Measurements from ENCODE around the gene RNF150.

Gene RNF150

DNA sequence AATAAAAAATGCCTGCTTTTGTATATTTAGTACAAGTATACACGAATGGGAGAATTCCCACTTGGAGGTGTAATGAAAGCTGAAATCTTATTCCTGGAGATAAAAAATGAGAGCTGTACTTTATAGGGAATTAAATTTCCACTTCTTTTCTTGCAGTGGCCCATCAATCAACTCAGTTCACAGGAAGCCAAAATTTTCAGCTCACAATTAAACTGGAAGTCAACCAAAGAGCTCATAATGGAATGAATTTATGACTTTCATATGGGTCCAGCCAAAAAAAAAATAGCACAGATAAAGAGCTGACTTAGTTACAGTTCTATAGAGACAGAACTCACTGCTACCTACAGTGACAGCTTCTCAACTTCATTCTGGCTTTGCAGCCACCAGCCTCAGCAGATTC is 261.9 kb downstream of the RNF150 start:
- no peaks in the 10 kb centered on the region for H3K9me3 ChIP-seq (ENCODE audit: insufficient read depth, low read depth, low read length)
- no CpG with 5 or more reads among the region's 1 CpG for WGBS
- no peak overlapping the region for H3K9ac ChIP-seq (ENCODE audit: low read depth, low read length)
- no peak overlapping the region for H3K4me3 ChIP-seq (ENCODE audit: low read length)
- H3K27me3 ChIP-seq (ENCODE audit: insufficient read depth, low read length) = peaks cover 10% of the 10 kb centered on the region; the same call in 1 of the 2 replicates
- peaks cover 8% of the 10 kb centered on the region; the same call in 1 of the 2 replicates for H3K4me1 ChIP-seq (ENCODE audit: insufficient read depth, low read length)
- no peaks in the 10 kb centered on the region for H3K36me3 ChIP-seq (ENCODE audit: insufficient read depth, low read length)
- no peak overlapping the region for H3K27ac ChIP-seq (ENCODE audit: low read depth, low read length)

DNA sequence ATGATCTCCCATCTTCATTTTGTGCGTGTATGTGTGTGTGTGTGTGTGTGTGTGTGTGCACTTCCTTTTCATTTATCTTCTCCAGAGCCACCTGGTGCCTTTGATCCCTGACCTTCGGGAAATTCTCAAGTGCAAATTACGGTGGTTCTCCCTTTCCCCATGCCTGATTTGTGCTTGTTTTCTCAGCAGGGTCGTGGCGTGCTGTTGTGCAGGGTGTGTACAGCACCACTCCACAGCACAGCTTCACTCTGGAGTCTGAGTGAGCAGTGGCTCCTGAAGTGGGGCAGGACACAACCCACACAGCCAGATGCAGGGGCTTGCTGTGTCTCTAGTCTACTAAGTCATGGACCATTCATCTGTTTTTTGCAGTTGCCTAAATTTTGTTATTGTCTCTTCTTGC is 262.8 kb downstream of the RNF150 start:
- Histone ChIP-seq H3K36me3 (ENCODE audit: insufficient read depth, low read length) (no peaks in the 10 kb centered on the region), H3K9ac (ENCODE audit: low read depth, low read length) (no peak overlapping the region), H3K4me3 (ENCODE audit: low read length) (no peak overlapping the region), H3K27me3 (ENCODE audit: insufficient read depth, low read length) (peaks cover 10% of the 10 kb centered on the region; the same call in 1 of the 2 replicates), H3K9me3 (ENCODE audit: insufficient read depth, low read depth, low read length) (no peaks in the 10 kb centered on the region), H3K27ac (ENCODE audit: low read depth, low read length) (no peak overlapping the region), H3K4me1 (ENCODE audit: insufficient read depth, low read length) (0 out of 2 replicates have a peak, but pooled peaks cover under 1% of the 10 kb centered on the region)
- WGBS = 90% methylated on average over 4 of the region's 5 CpGs

DNA sequence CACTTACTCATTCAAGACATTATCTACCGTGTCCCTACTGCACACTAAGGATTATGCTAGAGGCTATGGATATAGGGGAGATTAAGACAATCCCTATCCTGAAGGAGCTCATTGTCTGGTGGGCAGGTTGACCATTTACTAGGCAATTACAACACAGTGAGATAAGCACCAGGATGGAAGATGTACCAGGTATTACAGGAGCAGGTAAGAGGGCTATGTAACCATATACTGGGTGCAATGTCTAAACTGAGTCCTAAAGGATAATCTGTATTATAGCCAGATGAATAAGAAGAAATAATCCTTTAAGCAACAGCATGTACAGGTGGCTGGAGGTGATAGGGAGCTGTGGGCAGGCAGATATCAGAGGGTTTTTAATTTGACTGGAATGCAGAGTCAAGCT is 263.8 kb downstream of the RNF150 start:
- H3K4me1 ChIP-seq (ENCODE audit: insufficient read depth, low read length) = no peaks in the 10 kb centered on the region
- no peaks in the 10 kb centered on the region for H3K9me3 ChIP-seq (ENCODE audit: insufficient read depth, low read depth, low read length)
- H3K27ac ChIP-seq (ENCODE audit: low read depth, low read length) = no peak overlapping the region
- 100% methylated on average over 1 of the region's 1 CpG for WGBS
- no peaks in the 10 kb centered on the region for H3K36me3 ChIP-seq (ENCODE audit: insufficient read depth, low read length)
- H3K27me3 ChIP-seq (ENCODE audit: insufficient read depth, low read length) = peaks cover 10% of the 10 kb centered on the region; the same call in 1 of the 2 replicates
- no peak overlapping the region for H3K9ac ChIP-seq (ENCODE audit: low read depth, low read length)
- no peak overlapping the region for H3K4me3 ChIP-seq (ENCODE audit: low read length)

DNA sequence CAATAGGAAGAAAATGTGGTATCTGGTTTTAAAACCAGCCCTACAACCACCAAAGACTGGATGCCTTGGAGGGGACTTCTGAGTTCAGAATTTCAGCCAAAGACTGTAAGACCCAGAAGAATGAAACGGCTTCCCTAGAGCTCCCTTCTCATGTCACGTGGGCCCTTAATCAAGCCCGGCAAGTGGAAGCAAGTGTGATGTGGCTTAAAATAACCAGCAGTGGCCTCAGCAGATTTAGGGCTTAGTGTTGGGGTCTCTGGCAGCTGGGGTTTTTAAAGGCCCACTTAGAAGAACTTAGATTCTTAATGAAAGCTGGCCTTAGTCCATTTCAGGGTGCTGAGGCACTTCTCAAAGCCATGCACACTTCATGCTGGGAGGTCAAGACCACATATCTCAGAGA is 265.9 kb downstream of the RNF150 start:
- Histone ChIP-seq H3K9me3 (ENCODE audit: insufficient read depth, low read depth, low read length) (no peaks in the 10 kb centered on the region), H3K36me3 (ENCODE audit: insufficient read depth, low read length) (no peaks in the 10 kb centered on the region), H3K4me1 (ENCODE audit: insufficient read depth, low read length) (no peaks in the 10 kb centered on the region), H3K9ac (ENCODE audit: low read depth, low read length) (no peak overlapping the region), H3K4me3 (ENCODE audit: low read length) (no peak overlapping the region), H3K27ac (ENCODE audit: low read depth, low read length) (no peak overlapping the region), H3K27me3 (ENCODE audit: insufficient read depth, low read length) (peaks cover 10% of the 10 kb centered on the region; the same call in 1 of the 2 replicates)
- 95% methylated on average over 3 of the region's 3 CpGs for WGBS

DNA sequence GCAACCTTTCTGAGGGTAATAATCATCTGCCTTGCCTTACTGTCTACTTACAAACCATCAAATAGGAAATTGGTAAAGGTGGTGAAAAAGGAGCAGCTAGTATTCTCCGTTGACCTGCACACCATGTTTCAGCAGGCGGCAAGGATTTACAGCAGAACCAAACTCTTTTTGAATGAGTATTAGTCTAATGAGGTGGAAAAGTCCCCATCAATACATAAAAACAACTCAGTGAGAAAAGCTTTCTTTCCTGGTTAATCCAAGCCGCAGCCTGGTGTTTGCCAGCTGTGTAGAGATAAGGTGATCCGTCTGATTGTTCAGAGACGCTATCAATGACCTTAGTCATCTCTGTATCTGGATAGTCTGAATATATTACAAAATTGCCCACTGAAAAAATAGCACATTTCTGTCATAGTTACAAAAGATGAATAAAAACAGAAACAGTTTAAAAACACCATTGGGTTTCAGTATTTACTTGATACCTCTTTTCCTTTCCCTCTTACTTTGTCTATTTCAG is 266.7 kb downstream of the RNF150 start:
- H3K4me3 ChIP-seq (ENCODE audit: low read length) = no peak overlapping the region
- H3K27ac ChIP-seq (ENCODE audit: low read depth, low read length) = no peak overlapping the region
- no peaks in the 10 kb centered on the region for H3K9me3 ChIP-seq (ENCODE audit: insufficient read depth, low read depth, low read length)
- H3K36me3 ChIP-seq (ENCODE audit: insufficient read depth, low read length) = no peaks in the 10 kb centered on the region
- no peaks in the 10 kb centered on the region for H3K4me1 ChIP-seq (ENCODE audit: insufficient read depth, low read length)
- 100% methylated on average over 3 of the region's 5 CpGs for WGBS
- H3K9ac ChIP-seq (ENCODE audit: low read depth, low read length) = no peak overlapping the region
- H3K27me3 ChIP-seq (ENCODE audit: insufficient read depth, low read length) = peaks cover 10% of the 10 kb centered on the region; the same call in 1 of the 2 replicates

DNA sequence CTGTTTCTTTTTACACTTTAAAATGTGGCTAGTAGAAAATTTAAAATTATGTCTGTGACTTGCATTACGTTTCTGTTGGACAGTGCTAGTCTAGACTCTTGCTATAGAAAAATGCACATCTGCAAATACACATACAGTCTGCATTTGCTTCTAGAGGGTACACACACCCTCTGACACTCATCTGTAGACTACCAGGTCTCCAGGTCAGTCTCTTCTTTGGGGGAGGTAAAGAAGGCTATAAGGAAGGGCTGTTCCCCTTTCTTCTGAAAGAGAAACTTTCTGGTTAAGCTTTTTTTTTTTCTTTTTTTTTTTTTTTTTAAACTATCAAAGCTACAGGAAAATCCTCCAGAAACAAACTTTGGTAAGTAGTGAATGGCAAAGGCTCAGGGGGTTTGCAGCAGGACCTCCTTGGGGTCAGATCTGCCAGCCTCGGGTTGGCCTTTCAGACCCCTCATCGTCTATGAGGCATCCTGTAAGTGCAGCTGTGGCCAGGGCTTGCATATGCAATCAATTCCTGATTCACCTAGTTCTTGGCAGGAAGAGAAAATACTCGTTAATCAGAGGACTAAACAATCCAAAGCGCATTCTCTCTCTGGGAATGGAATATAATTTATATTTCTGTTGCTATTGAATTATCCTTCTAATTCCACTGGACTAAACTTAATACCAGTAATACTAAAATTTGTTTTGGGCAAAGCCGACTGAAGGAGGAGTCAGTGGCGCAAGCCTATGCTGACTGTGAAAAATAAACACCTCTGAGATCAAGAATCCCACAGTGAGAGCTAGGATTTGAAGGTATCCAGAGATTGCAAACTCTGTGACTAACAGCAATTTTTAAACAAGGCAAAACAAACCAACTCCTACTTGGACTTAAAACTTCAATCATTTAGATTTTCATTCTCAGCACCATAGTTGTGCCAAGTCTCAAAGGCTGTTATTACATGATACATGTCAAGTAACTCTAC is 267.7 kb downstream of the RNF150 start:
- no peaks in the 10 kb centered on the region for H3K36me3 ChIP-seq (ENCODE audit: insufficient read depth, low read length)
- peaks cover 10% of the 10 kb centered on the region; the same call in 1 of the 2 replicates for H3K27me3 ChIP-seq (ENCODE audit: insufficient read depth, low read length)
- no peak overlapping the region for H3K9ac ChIP-seq (ENCODE audit: low read depth, low read length)
- H3K27ac ChIP-seq (ENCODE audit: low read depth, low read length) = no peak overlapping the region
- no peaks in the 10 kb centered on the region for H3K9me3 ChIP-seq (ENCODE audit: insufficient read depth, low read depth, low read length)
- no peaks in the 10 kb centered on the region for H3K4me1 ChIP-seq (ENCODE audit: insufficient read depth, low read length)
- H3K4me3 ChIP-seq (ENCODE audit: low read length) = no peak overlapping the region
- 92% methylated on average over 6 of the region's 7 CpGs for WGBS

DNA sequence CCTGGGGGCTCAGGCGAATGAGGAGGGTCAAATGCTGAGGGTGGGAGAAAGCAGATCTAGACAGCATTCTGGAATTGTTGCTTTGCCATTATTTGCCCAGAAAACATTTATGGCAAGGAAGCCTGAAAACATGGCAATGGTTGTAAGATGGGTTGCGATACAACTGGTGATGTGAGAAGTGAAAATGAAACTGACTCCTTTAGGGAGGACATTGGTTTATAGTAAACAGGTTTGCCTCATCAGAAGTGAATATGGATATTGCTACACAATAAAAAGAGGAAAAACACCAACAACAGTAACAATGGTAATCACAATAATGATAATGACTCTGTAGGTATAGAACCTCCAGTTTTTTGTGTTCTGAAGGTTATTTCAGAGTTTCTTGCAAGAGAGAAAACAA is 270.1 kb downstream of the RNF150 start:
- H3K36me3 ChIP-seq (ENCODE audit: insufficient read depth, low read length) = no peaks in the 10 kb centered on the region
- WGBS = 91% methylated on average over 2 of the region's 2 CpGs
- no peaks in the 10 kb centered on the region for H3K4me1 ChIP-seq (ENCODE audit: insufficient read depth, low read length)
- no peak overlapping the region for H3K4me3 ChIP-seq (ENCODE audit: low read length)
- no peak overlapping the region for H3K27ac ChIP-seq (ENCODE audit: low read depth, low read length)
- H3K9me3 ChIP-seq (ENCODE audit: insufficient read depth, low read depth, low read length) = no peaks in the 10 kb centered on the region
- no peak overlapping the region for H3K9ac ChIP-seq (ENCODE audit: low read depth, low read length)
- peaks cover 4% of the 10 kb centered on the region; the same call in 1 of the 2 replicates for H3K27me3 ChIP-seq (ENCODE audit: insufficient read depth, low read length)

DNA sequence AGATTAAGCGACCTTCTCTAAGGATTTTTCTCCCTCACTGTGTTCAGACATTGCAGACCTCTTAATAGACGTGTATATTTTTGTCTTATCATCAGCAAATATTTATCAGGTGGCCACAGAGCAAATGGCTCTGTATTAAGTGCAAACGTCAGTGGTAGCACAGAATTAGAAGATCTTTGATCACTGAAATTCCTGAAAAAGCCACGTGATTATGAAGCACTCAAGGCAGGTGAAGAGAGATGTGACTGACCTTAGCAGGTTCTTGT is 271.2 kb downstream of the RNF150 start:
- H3K27ac ChIP-seq (ENCODE audit: low read depth, low read length) = no peak overlapping the region
- peaks cover 2% of the 10 kb centered on the region; the same call in 1 of the 2 replicates for H3K27me3 ChIP-seq (ENCODE audit: insufficient read depth, low read length)
- WGBS = 89% methylated on average over 4 of the region's 4 CpGs
- peaks cover 4% of the 10 kb centered on the region; the same call in 1 of the 2 replicates for H3K4me1 ChIP-seq (ENCODE audit: insufficient read depth, low read length)
- H3K9me3 ChIP-seq (ENCODE audit: insufficient read depth, low read depth, low read length) = no peaks in the 10 kb centered on the region
- no peaks in the 10 kb centered on the region for H3K36me3 ChIP-seq (ENCODE audit: insufficient read depth, low read length)
- H3K4me3 ChIP-seq (ENCODE audit: low read length) = no peak overlapping the region
- no peak overlapping the region for H3K9ac ChIP-seq (ENCODE audit: low read depth, low read length)

DNA sequence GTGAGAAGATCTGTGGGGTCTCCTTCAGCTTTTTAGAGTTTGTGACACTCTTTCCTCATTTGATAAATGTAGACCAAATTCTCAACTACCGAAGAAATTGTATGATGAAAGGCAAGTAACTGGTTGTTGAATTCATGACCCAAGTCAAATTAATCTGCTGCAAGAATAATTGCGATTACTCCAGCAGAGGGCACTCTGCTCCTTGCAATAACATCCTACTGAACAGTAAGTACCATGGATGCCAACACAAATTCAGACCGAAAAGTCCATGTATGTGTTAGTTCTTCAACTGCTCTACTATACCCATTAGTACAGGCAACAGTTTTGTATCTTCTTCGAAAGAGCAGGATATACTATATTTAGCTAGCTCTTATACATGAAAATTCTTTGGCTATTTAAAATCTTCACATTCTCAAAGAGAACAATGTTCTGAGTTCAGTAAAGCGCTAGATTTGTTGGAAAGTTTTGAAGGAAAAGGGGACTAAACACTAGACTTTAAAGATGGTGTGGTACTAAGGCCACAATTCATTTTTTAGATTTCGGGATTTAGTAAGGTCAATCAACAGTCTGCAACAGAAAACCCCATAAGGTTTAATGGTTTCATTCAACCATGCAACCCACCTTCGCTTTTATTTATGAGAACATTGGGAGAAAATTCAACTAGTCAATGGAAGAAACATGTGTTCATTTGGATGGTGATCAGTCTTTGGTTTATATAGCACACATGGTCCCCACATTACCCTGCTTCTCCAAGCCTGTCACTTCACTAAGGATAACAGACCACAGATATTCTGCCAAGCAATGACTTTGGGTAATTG is 271.7 kb downstream of the RNF150 start:
- 55% methylated on average over 5 of the region's 7 CpGs for WGBS
- peaks cover 9% of the 10 kb centered on the region; the same call in 1 of the 2 replicates for H3K4me1 ChIP-seq (ENCODE audit: insufficient read depth, low read length)
- H3K36me3 ChIP-seq (ENCODE audit: insufficient read depth, low read length) = no peaks in the 10 kb centered on the region
- no peak overlapping the region for H3K9ac ChIP-seq (ENCODE audit: low read depth, low read length)
- no peaks in the 10 kb centered on the region for H3K9me3 ChIP-seq (ENCODE audit: insufficient read depth, low read depth, low read length)
- H3K27me3 ChIP-seq (ENCODE audit: insufficient read depth, low read length) = no peaks in the 10 kb centered on the region
- H3K27ac ChIP-seq (ENCODE audit: low read depth, low read length) = no peak overlapping the region
- H3K4me3 ChIP-seq (ENCODE audit: low read length) = no peak overlapping the region

DNA sequence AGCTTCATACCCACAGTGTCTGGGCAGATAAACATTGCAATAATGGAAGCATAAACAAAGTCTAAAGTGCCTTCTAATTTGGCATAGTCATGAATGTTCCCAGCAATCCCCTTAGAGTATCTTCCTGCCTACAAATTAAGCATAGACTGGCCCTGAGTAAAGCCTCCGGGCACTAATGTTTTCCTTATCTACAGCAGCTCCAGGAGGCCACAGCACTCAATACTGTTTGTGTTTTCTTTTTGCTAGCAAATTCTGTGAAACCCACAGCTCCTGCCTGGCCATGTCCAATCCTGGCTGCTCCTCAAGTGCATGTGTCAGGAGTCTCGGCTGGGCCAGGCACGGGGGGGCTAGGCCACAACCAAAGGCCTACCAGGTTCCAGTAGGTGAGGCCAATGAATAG is 274.4 kb downstream of the RNF150 start:
- no peaks in the 10 kb centered on the region for H3K9me3 ChIP-seq (ENCODE audit: insufficient read depth, low read depth, low read length)
- no peak overlapping the region for H3K27ac ChIP-seq (ENCODE audit: low read depth, low read length)
- H3K4me1 ChIP-seq (ENCODE audit: insufficient read depth, low read length) = peaks cover 13% of the 10 kb centered on the region; the same call in 1 of the 2 replicates

DNA sequence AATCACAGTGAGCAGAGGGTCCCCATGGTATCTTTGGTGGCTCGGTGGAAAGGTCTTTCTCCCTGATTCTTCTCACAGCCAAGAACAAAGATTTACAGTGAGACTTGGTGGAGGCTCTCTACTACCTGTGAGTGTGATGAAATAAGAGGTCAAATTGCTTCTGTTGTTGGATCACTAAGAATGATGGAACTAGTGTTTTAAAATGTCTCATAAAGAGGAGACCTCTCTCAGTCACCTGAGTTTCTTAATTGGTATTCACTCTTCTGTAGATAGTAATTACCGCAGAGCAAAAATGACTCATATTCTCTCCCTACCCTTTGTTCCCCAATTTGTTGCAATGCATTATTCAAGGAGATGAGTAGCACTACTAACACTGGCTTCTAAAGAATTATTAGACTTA is 276.2 kb downstream of the RNF150 start:
- WGBS = 73% methylated on average over 2 of the region's 2 CpGs
- no peak overlapping the region for H3K27ac ChIP-seq (ENCODE audit: low read depth, low read length)
- no peaks in the 10 kb centered on the region for H3K9me3 ChIP-seq (ENCODE audit: insufficient read depth, low read depth, low read length)
- no peak overlapping the region for H3K4me3 ChIP-seq (ENCODE audit: low read length)
- no peak overlapping the region for H3K9ac ChIP-seq (ENCODE audit: low read depth, low read length)
- no peaks in the 10 kb centered on the region for H3K36me3 ChIP-seq (ENCODE audit: insufficient read depth, low read length)
- H3K4me1 ChIP-seq (ENCODE audit: insufficient read depth, low read length) = peaks cover 13% of the 10 kb centered on the region; the same call in 1 of the 2 replicates
- H3K27me3 ChIP-seq (ENCODE audit: insufficient read depth, low read length) = no peaks in the 10 kb centered on the region

More for the DNA sequence above, 274.4 kb downstream of the RNF150 start:
- H3K27me3 ChIP-seq (ENCODE audit: insufficient read depth, low read length) = no peaks in the 10 kb centered on the region
- no peak overlapping the region for H3K4me3 ChIP-seq (ENCODE audit: low read length)
- no peak overlapping the region for H3K9ac ChIP-seq (ENCODE audit: low read depth, low read length)
- WGBS = 72% methylated on average over 3 of the region's 3 CpGs
- H3K36me3 ChIP-seq (ENCODE audit: insufficient read depth, low read length) = no peaks in the 10 kb centered on the region

All from HUES64 (cell line).